GM21390 (cell line): Measurements from ENCODE around the gene DOK7.
"Not testable (repeated sequence)": the region's sequence is repeated elsewhere in the genome, so short reads cannot be mapped to it uniquely, and the experiment has no call there.

Source experiments
- ATAC-seq: cut with Tn5 transposase; IDR thresholded peaks from one replicate; pipeline ENCODE4 v1.9.1; 2021; ENCODE audit not compliant: unreplicated experiment

The DOK7 gene

DNA sequence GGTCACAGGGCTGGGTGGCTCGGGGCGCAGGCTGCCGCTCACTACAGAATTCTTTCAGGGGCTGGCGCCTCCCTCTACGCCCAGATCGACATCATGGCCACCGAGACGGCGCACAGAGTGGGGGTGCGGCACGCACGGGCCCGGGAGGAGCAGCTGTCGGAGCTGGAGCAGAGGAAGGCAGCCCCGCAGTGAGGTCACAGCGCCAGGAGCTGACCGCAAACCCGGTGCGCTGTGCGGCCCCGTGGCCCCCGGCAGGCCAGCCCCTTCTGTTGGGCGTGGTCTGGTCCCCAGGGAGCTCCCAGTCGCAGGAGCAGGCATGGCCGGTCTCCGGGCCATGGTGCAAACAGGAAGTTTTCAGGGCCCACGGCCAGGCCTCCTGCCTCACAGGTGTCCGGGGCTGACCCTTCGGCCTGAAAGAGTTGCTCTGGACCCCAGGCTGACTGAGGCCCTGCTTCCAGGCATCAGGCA lies 37.6 kb downstream of the DOK7 start:
- no peak for ATAC-seq

DNA sequence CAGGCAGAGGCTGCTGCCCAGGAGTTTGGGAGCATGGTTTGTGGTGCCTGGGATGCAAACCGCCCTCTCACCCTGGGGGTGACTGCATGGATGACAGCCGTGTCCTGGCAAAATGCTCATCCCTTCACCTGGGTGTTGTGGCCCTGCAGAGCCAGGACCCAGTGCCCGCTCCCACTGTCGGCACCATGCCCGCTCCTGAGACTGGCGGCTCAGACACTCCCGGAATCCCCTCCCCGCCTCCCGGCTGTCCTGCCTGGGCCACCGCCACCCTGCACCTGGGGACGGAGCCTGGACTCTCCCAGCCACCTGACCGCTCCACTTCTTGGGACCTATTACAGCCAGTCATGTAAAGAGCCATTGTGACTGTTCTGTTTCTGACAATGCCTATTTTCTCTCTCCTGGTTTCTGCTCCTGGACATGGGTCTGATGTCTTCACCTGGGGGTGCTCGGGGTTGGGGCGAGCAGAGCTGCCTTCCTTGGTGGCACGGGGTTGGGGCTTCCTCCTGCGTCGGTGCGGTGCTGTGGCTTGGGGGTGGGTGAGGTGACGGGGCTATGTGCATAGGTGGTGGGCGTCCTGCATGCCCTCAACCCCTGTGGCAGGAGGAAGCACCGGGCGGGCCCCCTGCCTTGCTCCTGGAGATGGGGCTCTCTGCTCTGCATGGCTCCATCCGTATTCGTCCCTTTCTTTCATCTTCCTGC lies 38.2 kb downstream of the DOK7 start:
- no peak for ATAC-seq

- no peak for ATAC-seq
These were observed 38.8 kb downstream of the DOK7 start for GRCh38 chr4:3501825-3502425.

DNA sequence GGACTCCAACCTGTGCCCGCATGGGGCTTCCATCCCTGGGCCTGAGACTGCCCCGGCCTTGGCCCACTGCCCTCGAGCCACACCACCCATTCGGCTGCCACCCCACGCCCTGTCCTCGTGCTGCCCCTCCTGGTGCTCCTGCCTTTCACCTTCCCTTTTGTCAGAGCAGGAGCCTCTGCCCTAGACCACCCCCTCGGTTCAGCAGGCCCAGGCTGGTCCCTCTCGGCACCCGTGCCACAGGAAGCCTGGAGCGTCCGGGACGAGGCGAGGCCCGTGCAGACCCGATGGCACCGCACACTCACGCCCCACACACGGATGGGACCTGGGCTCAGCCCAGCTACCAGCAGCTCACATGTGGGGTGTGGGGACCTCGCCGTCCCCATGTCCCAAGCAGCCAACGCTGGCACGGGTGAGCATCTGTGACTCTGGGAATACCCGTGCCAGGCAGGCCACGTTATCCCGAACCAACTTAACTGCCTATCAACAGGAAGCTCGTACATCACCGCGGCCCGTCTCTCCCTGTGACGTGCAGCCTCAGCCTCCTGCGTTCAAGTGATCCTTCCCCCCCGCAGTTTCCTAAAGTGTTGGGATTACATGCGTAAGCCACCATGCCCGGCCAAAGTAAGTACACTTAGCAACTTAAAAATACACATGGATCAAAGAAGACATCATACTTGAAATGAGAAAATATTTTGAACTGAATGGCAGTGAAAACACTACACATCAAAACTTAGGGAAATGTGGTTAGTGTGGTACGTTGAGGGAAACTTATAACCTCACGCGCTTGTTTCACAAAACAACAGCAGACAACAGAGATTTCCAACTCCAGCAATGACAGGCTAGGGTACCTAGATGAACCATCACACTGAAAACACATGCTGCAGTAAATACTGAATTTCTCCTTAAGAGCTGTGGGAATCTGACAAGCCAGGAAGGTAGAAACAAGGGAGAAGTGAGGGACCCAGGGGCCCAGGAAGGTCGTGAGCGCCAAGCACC lies 40.1 kb downstream of the DOK7 start:
- no peak for ATAC-seq

GRCh38 chr4:3505231-3505630 lies 42.1 kb downstream of the DOK7 start:
- ATAC-seq = no peak

GRCh38 chr4:3508542-3508941 lies 45.4 kb downstream of the DOK7 start:
- no peak for ATAC-seq

DNA sequence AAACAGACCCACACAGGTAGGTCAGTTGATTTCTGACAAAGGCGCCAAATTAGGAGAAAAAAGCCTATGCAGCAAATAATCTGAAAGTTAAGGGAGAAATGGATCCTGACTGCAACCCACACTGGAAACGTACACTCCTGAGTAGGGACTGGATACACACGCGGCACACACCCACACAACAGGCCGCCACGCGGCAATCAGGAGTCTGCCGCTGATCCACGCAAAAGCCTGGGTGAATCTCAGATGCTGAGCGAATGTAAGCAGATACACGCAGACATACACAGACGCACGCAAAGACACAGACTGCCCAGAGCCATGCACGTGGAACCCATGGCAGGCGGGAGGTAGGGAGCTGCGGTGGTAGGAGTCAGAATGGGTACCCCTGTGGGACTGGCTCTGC lies 47.4 kb downstream of the DOK7 start:
- ATAC-seq = no peak

- no peak for ATAC-seq
These were observed 48.1 kb downstream of the DOK7 start for GRCh38 chr4:3511187-3511586.

GRCh38 chr4:3511601-3512000 lies 48.5 kb downstream of the DOK7 start:
- ATAC-seq = not testable (repeated sequence)

GRCh38 chr4:3512279-3512678 lies 49.2 kb downstream of the DOK7 start:
- ATAC-seq = no peak

DNA sequence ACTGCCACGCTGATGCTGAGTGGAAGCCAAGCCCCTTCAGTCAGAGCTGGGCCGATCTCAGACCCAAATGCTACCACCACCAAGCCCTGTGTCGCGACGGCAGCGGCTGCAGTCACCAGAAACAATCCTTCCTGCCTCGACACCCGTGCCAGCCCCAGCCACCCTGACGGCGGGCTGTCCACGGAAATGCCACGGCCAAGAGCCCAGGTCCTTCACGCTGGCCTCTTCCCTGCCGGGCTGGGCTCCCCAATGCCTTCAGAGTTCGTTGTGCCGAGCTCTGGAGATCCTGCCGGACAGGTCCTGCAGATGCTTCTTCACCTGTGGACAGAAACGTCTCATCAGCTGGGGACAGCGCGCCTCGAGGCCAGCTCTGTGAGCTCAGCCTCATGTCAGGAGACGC lies 49.6 kb downstream of the DOK7 start:
- no peak for ATAC-seq

DNA sequence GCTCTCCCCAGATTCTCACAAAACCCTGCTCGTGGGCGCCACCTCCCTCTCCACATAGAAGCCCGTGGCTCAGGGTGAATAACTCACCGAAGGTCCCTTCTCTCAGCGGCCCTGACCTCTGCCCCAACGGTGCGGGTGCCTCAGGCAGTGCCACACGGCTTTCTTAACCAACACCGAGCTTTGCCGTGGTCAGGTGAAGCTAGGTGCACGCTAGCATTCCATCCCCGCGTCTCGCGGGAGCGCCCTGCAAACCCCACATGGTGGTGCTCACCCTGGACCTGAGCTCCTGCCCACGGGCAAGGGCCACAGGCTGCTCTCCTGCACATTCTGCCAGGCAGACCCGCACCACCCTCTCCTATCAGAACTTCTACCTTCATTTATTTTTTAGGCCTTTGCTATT lies 50.7 kb downstream of the DOK7 start:
- no peak for ATAC-seq

DNA sequence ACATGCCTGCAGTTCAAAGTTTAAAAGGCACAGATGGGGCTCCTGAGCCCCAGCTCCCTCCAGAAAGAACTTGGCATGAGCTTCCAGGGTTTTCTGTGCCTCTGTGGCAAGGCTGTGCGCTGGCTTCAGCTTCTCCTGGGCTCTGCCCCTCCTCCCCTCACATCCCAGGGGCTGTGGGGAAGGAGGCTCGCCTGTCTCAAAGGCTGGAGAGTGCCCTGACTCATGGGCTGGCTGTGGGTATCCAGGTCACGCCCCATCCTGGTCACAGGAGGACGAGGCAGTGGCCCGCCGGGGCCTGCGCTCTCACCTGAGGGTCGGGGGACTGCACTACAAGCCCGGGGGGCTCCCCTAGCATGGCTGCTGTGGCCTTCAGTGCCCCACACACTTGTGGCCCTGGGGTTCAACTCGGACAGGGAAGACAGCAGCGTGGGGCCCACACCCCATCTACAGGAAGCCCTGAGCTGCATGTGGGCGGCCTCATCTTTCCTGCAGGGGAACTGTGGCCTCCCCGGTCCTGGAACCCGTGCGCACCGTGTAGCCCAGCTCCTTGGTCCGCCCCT lies 51.2 kb downstream of the DOK7 start:
- ATAC-seq = no peak

DNA sequence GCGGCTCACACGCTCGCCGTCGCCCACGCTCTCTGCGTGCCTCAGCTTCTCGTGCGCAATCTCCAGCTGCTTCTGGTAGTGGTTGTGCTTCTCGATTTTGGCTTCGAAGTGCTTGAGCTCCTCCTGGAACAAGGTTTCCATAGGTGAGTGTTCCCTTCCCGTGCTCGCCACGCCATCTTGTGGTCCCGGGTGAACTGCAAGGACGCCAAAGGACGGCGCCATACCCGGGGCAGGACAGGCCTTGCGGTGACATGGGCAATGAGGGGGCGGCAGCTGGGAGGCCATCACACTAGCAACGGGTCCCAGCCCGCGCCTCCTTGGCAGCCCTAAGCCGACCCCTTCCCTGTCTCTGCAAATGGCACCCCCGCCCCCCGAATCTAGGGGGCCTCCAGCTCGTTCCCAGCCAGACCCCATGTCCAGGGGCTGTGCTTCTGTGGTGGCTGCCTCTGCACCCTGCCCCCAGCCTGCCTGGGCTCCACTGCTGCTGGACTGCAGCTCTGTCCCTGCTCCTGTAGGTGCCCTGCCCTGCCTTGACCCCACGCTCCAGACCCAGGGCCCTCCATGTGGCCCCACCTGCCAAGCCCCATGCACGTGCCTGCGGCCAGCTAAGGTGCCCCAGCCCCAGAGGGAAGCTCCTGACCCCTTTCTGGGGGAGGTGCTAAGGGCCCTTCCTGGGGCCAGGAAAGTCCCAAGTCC lies 51.8 kb downstream of the DOK7 start:
- ATAC-seq = no peak

DNA sequence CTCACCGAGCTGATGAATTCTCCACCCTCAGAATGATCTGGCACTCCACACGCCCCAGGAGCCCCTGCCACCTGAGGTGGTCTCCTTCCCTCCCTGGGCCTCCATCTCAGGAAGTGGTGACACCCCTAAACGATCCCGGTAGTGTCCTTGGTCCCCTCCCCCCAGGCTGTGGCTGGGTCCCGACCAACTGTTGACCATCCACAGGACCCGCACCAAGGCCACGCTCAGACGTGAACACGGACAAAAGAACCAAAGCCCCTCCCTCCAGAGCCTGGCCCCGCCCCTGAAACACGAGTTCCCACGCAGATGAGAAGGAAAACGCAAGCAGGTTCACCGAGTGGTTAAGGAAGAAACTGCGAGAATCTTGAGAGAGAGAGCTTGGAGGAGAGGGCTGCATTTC lies 52.5 kb downstream of the DOK7 start:
- no peak for ATAC-seq

DNA sequence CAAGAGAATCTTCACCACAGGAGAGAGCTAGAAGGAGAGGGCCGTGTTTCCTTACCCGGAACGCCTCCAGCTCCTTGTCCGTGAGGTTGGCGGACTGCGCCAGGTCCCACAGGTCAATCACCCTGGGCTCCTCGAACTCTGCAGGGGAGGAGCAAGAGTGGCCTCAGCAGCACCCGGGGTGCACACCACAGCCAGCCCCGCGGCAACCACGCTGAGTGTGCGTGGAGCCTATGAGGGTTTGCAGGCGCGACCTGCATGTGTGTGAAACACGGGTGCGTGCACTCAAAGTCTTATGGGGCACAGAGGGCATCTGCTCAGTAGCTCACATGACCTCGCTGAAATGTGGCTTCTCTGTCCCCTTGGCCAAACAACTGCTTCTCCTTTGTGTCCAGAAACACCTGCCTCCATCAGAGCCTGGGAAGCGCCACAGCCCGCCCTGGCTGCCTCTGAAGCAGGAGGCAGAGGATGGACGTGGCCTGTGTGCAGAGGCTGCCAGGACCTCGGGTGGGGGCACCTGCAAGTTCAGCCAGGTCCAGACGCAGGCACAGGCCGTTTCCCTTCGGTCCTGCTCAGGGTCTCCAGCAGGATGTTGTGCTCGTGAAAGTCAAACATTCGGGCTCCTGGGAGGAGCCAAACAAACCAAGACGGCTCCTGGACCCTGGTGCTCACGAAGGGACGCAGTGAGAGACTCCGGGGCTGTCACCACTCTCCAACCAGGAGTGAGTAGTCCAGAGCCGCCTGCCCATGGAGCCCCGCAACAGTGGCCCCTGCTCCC lies 53.1 kb downstream of the DOK7 start:
- no peak for ATAC-seq

DNA sequence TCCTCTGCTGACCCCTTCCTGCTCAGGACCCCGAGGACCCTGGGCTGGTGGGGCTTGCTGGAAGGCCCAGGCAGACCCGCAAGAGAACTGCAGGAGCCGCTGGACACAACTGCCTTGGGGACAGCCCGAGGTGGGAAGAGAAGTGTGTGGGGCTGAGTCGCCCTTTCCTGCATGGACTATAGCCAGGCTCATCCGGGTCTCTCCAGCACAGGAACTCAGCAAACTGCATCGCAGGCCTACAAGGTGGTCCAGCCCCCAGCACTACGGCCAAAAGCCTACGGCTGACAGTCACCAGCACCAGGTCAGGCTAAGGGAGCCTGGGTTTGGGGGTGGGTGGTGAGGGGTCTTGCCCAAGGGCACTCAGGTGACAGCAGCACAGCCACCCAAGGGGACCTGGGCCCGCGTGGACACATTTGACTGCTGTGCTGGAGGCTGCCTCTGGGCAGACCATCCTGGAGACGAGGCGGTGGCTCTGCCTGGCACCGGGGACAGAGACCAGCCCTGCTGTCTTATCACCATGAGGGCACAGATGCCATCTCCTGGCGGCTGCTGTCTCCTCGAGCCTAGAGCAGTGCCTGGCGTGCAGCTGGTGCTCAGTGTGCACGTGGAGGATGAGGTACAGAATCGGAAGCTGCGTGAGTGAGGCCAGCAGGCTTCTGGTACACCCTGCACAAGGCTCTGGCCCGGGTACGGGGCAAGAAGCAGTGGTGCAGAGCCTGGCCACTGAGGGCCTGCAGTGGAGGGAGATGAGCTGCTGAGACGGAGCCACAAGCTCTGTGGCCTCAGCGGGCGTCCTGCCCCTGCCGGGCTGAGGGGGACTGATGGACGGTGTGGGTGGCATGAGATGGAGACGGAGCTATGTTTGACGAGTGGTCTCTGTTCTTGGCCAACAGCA lies 54.0 kb downstream of the DOK7 start:
- ATAC-seq = no peak

- no peak for ATAC-seq
These were observed 54.8 kb downstream of the DOK7 start for GRCh38 chr4:3517731-3518510.
